GM21526 (cell line): ENCODE measurements around the gene RGS7BP.
"Not testable (repeated sequence)": the region's sequence is repeated elsewhere in the genome, so short reads cannot be mapped to it uniquely, and the experiment has no call there.

ENCODE experiments used
- ATAC-seq: cut with Tn5 transposase; IDR thresholded peaks from one replicate; pipeline ENCODE4 v1.9.1; 2021; ENCODE audit warnings: moderate library complexity; ENCODE audit not compliant: unreplicated experiment, low FRiP score

The RGS7BP gene

GRCh38 chr5:64557911-64558310 is 52.1 kb downstream of the RGS7BP start:
- no peak for ATAC-seq

- ATAC-seq = not testable (repeated sequence)
Measured at GRCh38 chr5:64558641-64559040, 52.8 kb downstream of the RGS7BP start.

GRCh38 chr5:64566310-64566916 is 60.6 kb downstream of the RGS7BP start:
- ATAC-seq = no peak

GRCh38 chr5:64569858-64570257 is 64.0 kb downstream of the RGS7BP start:
- no peak for ATAC-seq

- no peak for ATAC-seq
Measured at GRCh38 chr5:64570395-64570996, 64.7 kb downstream of the RGS7BP start.

- ATAC-seq = no peak
Measured at GRCh38 chr5:64575561-64575960, 69.7 kb downstream of the RGS7BP start.

- ATAC-seq = no peak
Measured at GRCh38 chr5:64576250-64576649, 70.4 kb downstream of the RGS7BP start.

- no peak for ATAC-seq
Measured at GRCh38 chr5:64585646-64586045, 79.8 kb downstream of the RGS7BP start.

GRCh38 chr5:64587370-64587769 is 81.6 kb downstream of the RGS7BP start:
- ATAC-seq = no peak

GRCh38 chr5:64592730-64593341 is 87.0 kb downstream of the RGS7BP start:
- no peak for ATAC-seq

GRCh38 chr5:64594025-64594424 is 88.2 kb downstream of the RGS7BP start:
- no peak for ATAC-seq

GRCh38 chr5:64594601-64595000 is 88.8 kb downstream of the RGS7BP start:
- no peak for ATAC-seq

- no peak for ATAC-seq
Measured at GRCh38 chr5:64595031-64595855, 89.4 kb downstream of the RGS7BP start.

- no peak for ATAC-seq
Measured at GRCh38 chr5:64599226-64599625, 93.4 kb downstream of the RGS7BP start.

GRCh38 chr5:64603676-64604075 is 97.9 kb downstream of the RGS7BP start:
- ATAC-seq = no peak

GRCh38 chr5:64606926-64607325 is 101.1 kb downstream of the RGS7BP start:
- no peak for ATAC-seq

- no peak for ATAC-seq
Measured at GRCh38 chr5:64612344-64612961, 106.6 kb downstream of the RGS7BP start.

GRCh38 chr5:64615895-64616294 is 110.1 kb downstream of the RGS7BP start:
- ATAC-seq = no peak

- no peak for ATAC-seq
Measured at GRCh38 chr5:64619609-64620008, 113.8 kb downstream of the RGS7BP start.

- no peak for ATAC-seq
Measured at GRCh38 chr5:64622991-64623390, 117.2 kb downstream of the RGS7BP start.

GRCh38 chr5:64625678-64626077 is 119.9 kb downstream of the RGS7BP start:
- no peak for ATAC-seq
